Retinal pigment epithelial cell (primary cell): Measurements from ENCODE around the gene S100A7.
"Not testable (repeated sequence)": the region's sequence is repeated elsewhere in the genome, so short reads cannot be mapped to it uniquely, and the experiment has no call there.

Experiments
- DNase-seq: peaks from one replicate; pipeline ENCODE4 v3.0.0-alpha.2; 2010; ENCODE audit warnings: low read depth
- H3K4me3 ChIP-seq: 2 replicates; pipeline ENCODE4 v1.5.1; 2011; ENCODE audit warnings: mild to moderate bottlenecking, low read length, control low read depth, moderate library complexity
- CTCF ChIP-seq: conservative IDR thresholded peaks from 2 replicates; pipeline ENCODE4 v1.5.1; 2011; ENCODE audit warnings: low read depth, low read length, control low read depth, inconsistent platforms

S100A7 gene

GRCh38 chr1:153417136-153417888 is 43.1 kb downstream of the S100A7 start:
- no peak overlapping the region for H3K4me3 ChIP-seq
- no peak for TF ChIP-seq CTCF
- no peak for DNase-seq

- H3K4me3 ChIP-seq, result no peak within 1 kb of the TSS
- no peak for TF ChIP-seq CTCF
- no peak for DNase-seq
Observed at GRCh38 chr1:153415850-153416570, 44.4 kb downstream of the S100A7 start, which contains the start of gene S100A7A. S100A7A (plus strand) TSS chr1:153416520; CDS start chr1:153418083, 1,563 bp downstream.

- H3K4me3 ChIP-seq, DNase-seq: not testable (repeated sequence)
Observed at GRCh38 chr1:153413961-153414360, 46.5 kb downstream of the S100A7 start.
